ENCODE data around the gene LPO. TPM values are rescaled to one million over a fixed set of nuclear protein-coding genes. Genes with fewer than 3 reads are reported as not detected.

LPO gene
- total RNA-seq, 1 donor from 2014 or later = not detected

DNA sequence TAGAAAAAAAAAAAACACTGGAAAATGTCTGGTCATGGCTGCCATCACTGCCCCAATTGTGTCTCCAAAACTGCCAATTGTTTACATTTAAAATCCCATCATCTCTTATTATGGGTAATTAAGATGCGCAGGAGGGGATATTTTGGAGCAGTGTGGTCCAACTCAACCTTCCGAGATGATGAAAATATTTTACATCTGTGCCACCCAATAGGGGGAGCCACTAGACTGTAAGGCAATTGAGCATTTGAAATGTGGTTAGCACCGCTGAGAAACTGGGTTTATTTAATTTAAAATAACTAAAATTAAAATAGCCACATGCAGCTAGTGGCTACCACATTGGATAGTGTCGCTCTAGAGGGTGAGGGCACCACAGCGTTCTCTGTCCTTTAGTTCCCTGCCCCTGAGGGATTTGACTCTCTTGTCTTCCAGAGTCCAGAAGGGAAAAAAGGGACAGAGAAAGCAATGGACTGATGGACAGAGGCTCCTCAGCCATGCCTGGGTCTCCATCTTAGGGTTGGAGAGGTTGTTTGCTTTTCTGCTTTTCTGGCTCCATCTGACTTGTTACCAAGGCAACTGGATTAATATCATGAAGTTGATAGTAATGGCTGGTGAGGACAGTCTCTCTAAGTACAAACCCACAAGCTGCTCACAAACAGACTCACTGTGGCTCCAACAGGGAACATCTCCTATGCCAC is 38.9 kb downstream of the LPO start:
- intact Hi-C loops (cut with micrococcal nuclease) = loop anchor here (1.0 kb wide), 1 partner anchor 170 kb away; no protein-coding TSS in a partner anchor

DNA sequence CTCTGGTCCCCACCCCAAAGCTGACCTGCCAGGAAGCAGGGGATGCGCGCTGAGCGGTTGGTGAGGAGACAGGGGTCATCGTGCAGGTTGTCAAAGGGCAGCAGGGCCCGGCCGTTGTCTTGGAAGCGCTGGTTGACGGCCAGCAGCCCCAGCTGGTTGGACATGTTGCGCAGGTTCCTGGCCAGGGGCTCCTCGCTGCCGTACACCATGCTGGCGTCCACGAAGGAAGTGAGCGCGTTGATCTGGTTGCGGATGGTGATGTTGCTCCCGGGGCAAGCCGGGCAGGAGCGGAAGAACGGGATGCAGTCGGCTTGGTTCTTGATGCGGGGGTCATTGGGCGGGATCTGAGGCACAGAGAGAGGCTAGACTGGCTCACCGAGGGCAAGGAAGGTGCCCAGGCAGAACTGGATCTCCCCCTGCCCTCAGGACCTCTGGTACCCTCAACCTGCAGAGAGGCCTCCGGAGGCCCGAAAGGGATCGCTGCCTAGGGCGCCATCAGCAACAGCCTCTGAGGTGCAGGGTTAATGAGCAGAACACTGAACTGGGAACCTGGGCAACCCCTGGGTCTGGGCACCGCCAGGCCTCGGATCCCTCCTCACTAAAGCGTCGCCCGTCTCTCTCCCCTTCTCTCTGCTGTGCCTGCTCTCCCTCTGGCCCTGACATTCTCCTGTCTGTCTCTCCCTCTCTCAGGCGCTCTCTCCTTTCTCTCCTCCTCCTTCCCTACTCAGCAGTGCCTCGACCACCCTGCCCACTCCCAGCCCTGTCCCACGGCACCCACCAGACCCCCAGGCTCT is 39.6 kb downstream of the LPO start:
- intact Hi-C loops (cut with micrococcal nuclease) = loop anchor here (1.0 kb wide), 1 partner anchor 169 kb away; no protein-coding TSS in a partner anchor

GRCh38 chr17:58278661-58279015 is 40.3 kb downstream of the LPO start:
- intact Hi-C loops (cut with micrococcal nuclease) = no loop called here

- intact Hi-C loops (cut with micrococcal nuclease) = no loop called here
Measured at GRCh38 chr17:58279016-58279711, 40.8 kb downstream of the LPO start.

GRCh38 chr17:58279736-58280479 is 41.5 kb downstream of the LPO start:
- intact Hi-C loops (cut with micrococcal nuclease) = no loop called here

GRCh38 chr17:58280480-58281217 is 42.3 kb downstream of the LPO start, which contains the start of gene MPO:
Gene MPO (minus strand): TSS chr17:58280935. CDS start chr17:58280758, 177 bp downstream.
- intact Hi-C loops (cut with micrococcal nuclease) = no loop called here

DNA sequence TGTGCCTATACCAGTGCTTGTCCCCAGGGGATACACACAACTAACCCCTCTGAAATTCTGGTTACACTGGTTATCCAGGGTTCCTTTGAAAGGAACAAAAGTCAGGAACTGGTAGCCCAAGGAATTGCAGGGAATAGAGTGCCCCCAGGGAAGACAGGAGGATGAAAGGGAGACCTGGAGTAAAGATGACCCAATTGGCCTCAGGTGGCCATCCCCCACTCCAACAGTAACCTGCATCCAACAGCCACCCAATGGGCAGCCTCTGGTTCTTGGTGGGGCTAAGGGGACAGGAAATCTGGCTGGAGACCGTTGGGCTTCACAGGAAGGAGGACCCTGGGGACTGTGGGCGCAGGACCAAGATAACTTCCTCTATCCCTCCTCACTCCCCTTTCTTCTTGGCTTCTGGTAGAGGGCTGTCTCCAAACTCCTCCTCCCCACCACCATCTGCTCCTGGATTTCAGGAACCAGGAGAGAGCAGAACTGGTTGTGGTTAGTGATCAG is 43.2 kb downstream of the LPO start:
- intact Hi-C loops (cut with micrococcal nuclease) = no loop called here

DNA sequence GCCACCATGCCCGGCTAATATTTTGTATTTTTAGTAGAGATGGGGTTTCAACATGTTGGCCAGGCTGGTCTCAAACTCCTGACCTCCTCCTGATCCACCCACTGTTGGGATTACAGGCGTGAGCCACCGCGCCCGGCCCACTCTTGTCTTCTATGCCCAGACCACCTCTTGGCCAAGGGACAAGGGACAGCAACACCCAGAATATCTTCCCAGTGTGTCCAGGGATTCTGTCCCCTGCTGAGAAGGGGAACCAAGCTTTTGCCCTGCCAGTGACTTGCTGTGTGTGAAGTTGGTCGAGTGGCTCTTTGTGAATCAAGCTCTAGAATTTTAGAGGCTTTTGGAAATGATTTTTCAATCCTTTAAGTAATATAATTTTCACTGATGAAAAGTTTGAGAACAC is 44.1 kb downstream of the LPO start:
- intact Hi-C loops (cut with micrococcal nuclease) = no loop called here

- intact Hi-C loops (cut with micrococcal nuclease) = no loop called here
Measured at GRCh38 chr17:58283674-58284612, 45.6 kb downstream of the LPO start.

- intact Hi-C loops (cut with micrococcal nuclease) = no loop called here
Measured at GRCh38 chr17:58284613-58285421, 46.4 kb downstream of the LPO start.

GRCh38 chr17:58285422-58285810 is 47.0 kb downstream of the LPO start:
- intact Hi-C loops (cut with micrococcal nuclease) = no loop called here

- intact Hi-C loops (cut with micrococcal nuclease) = no loop called here
Measured at GRCh38 chr17:58289869-58290268, 51.5 kb downstream of the LPO start.

GRCh38 chr17:58291246-58291645 is 52.9 kb downstream of the LPO start:
- intact Hi-C loops (cut with micrococcal nuclease) = no loop called here

- intact Hi-C loops (cut with micrococcal nuclease) = no loop called here
Measured at GRCh38 chr17:58294034-58294433, 55.6 kb downstream of the LPO start.

DNA sequence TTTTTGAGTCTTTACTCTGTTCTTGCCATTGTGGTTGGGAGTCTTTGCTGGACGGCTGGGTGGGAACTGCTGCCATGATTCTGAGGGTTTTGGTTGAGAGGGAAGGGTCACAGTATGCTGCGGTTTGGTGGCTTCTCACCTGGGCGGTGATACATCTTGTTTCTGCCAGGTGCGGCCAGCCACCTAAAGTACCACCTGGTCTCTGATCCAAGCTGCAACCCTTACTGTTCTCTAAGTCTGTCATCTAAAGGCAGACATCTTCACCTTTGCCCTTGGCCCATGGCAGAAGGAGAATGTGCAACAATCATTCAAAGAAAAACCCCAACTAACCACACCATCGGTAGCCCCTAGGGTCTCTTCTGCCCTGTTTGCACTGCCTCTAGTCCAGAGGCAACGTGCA is 62.0 kb downstream of the LPO start:
- intact Hi-C loops (cut with micrococcal nuclease) = no loop called here

DNA sequence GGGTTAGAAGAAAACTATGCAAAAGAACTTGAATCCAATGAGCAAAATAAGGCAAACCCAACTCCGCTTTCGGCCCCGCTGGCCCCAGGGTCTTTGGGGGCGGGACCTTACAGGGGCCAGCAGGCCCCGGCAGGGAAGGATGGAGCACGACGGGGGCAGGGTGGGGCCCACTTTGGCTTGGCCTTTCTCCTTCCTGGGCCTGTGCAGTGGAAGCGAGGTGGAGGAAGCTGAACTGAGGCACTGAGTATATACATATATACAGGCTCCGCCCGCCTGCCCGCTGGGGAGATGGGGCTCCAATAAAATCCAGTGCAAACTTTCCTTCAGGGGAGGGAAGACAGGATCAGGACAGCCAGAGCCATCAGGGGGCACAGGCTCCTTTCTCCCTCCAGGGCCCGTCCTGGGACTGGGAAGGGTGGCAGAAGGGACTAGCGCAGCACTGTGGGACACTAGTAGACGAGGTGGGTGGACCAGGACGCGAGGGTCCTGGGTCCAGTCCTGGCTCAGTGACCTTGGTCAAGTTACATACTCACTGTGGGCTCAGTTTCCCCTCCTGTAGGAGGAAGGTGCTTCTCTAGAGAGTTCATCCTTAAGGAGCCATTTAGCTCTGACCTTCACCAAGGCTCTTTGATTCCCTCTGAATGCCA is 63.2 kb downstream of the LPO start:
- intact Hi-C loops (cut with micrococcal nuclease) = no loop called here

DNA sequence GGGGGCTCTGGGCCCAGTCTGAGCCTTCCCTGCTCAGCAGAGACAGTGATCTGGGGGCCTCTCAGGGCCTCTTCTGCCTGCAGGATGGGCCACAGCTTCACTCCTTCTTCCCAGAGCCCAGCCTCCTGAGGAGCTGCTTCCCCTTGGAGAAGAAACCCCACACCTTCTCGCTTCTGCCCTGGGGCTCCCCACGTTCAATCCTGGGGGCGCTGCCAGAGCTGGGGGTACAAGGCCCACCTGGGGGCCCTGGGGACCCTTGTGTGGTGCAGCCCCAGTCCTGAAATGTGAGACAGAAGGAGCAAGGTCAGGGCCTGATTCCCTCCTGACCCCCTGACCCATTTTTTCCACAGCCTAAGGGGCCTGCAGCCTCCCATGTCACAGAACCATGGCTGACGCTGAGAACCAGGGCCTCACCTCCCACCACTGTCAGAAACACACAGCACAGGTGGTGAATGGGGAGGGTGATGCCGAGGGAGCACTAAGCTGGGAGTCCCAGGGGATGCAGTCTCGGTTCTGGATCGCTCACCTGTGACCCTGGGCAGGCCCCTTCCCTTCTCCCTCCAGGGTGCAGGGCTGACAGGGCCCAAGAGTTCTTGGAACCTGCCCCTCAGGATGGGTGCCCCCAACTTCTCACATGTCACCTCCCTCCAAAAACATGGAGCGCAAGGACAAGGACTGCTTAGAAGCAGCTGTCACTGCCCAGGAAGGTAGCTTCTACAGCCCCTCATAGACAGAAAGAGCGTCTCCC is 64.0 kb downstream of the LPO start:
- intact Hi-C loops (cut with micrococcal nuclease) = no loop called here
